Large intestine (tissue), 3 donors: ENCODE results near the gene EN1. TPM values are rescaled to one million over a fixed set of nuclear protein-coding genes. Genes with fewer than 3 reads are reported as not detected.

Source experiments
- DNase-seq, 2 donors: peaks; one replicate each; pipeline versions ENCODE4 v3.0.0 to v3.0.0-alpha.2; 2013
- H3K27ac ChIP-seq: one replicate; pipeline ENCODE4 v1.5.1; 2013; ENCODE audit warnings: low read length
- H3K27me3 ChIP-seq: 2 replicates; pipeline ENCODE4 v1.6.1; 2013; ENCODE audit warnings: low read length; ENCODE audit not compliant: control insufficient read depth, insufficient read depth
- H3K36me3 ChIP-seq: 2 replicates; pipeline ENCODE4 v1.6.1; 2013; ENCODE audit warnings: low read length; ENCODE audit not compliant: control insufficient read depth, insufficient read depth
- H3K4me1 ChIP-seq: one replicate; pipeline ENCODE4 v1.6.1; 2013; ENCODE audit warnings: low read length; ENCODE audit not compliant: control insufficient read depth, insufficient read depth
- H3K4me3 ChIP-seq: one replicate; pipeline ENCODE4 v1.5.1; 2013; ENCODE audit warnings: low read length
- H3K9me3 ChIP-seq: one replicate; pipeline ENCODE4 v1.6.1; 2013; ENCODE audit warnings: mild to moderate bottlenecking, low read depth, low read length, moderate library complexity; ENCODE audit not compliant: control insufficient read depth
- WGBS: methylation state at CpG from one replicate; pipeline ENCODE4 v1.1.5; 2013; ENCODE audit warnings: low lambda C conversion rate; ENCODE audit not compliant: insufficient coverage; 5-methylcytosine and 5-hydroxymethylcytosine counted together
- polyA plus RNA-seq: library from polyadenylated mRNA; unstranded; fragments of 120-200 nt; gene quantifications from one replicate; pipeline ENCODE4 v1.2.1, GENCODE V29; 2013

The EN1 gene
- polyA plus RNA-seq, 1 donor: not detected

- no peak overlapping the region for H3K27ac ChIP-seq
- no CpG with 5 or more reads among the region's 35 CpGs for WGBS
- peaks cover 14% of the 10 kb centered on the region for H3K9me3 ChIP-seq
- DNase-seq: no peak
- no peak overlapping the region for H3K4me3 ChIP-seq
- H3K27me3 ChIP-seq: peaks cover 97% of the 10 kb centered on the region
- H3K36me3 ChIP-seq: no peaks in the 10 kb centered on the region
- H3K4me1 ChIP-seq: peaks cover 10% of the 10 kb centered on the region
Measured at GRCh38 chr2:118833716-118834439, 13.6 kb downstream of the EN1 start.

- DNase-seq: no peak
- Histone ChIP-seq H3K36me3 (no peaks in the 10 kb centered on the region), H3K4me3 (no peak overlapping the region), H3K4me1 (peaks cover 10% of the 10 kb centered on the region), H3K9me3 (peaks cover 14% of the 10 kb centered on the region), H3K27ac (no peak overlapping the region), H3K27me3 (peaks cover 93% of the 10 kb centered on the region)
- WGBS: no CpG with 5 or more reads among the region's 36 CpGs
Measured at GRCh38 chr2:118832791-118833715, 14.4 kb downstream of the EN1 start.

- H3K27me3 ChIP-seq: peaks cover 90% of the 10 kb centered on the region
- H3K4me1 ChIP-seq: peaks cover 10% of the 10 kb centered on the region
- peaks cover 14% of the 10 kb centered on the region for H3K9me3 ChIP-seq
- no peaks in the 10 kb centered on the region for H3K36me3 ChIP-seq
- H3K4me3 ChIP-seq: no peak overlapping the region
- DNase-seq: no peak
- H3K27ac ChIP-seq: no peak overlapping the region
- WGBS: no CpG with 5 or more reads among the region's 10 CpGs
Measured at GRCh38 chr2:118832071-118832790, 15.2 kb downstream of the EN1 start.

- H3K4me3 ChIP-seq: no peak overlapping the region
- H3K27ac ChIP-seq: no peak overlapping the region
- H3K9me3 ChIP-seq: peaks cover 12% of the 10 kb centered on the region
- WGBS: no CpG with 5 or more reads among the region's 2 CpGs
- H3K27me3 ChIP-seq: peaks cover 87% of the 10 kb centered on the region
- H3K4me1 ChIP-seq: peaks cover 4% of the 10 kb centered on the region
- H3K36me3 ChIP-seq: no peaks in the 10 kb centered on the region
- DNase-seq: no peak
Measured at GRCh38 chr2:118830881-118831280, 16.6 kb downstream of the EN1 start.

- DNase-seq: no peak
- Histone ChIP-seq H3K4me1 (no peaks in the 10 kb centered on the region), H3K4me3 (no peak overlapping the region), H3K9me3 (peaks cover 7% of the 10 kb centered on the region), H3K36me3 (no peaks in the 10 kb centered on the region), H3K27ac (no peak overlapping the region), H3K27me3 (peaks cover 81% of the 10 kb centered on the region)
- WGBS: 83% methylated on average over 1 of the region's 6 CpGs
Measured at GRCh38 chr2:118830118-118830517, 17.3 kb downstream of the EN1 start.

GRCh38 chr2:118826093-118826492, 21.4 kb downstream of the EN1 start:
- Histone ChIP-seq H3K9me3 (no peaks in the 10 kb centered on the region), H3K27me3 (peaks cover 78% of the 10 kb centered on the region), H3K4me3 (no peak overlapping the region), H3K27ac (no peak overlapping the region), H3K4me1 (no peaks in the 10 kb centered on the region), H3K36me3 (no peaks in the 10 kb centered on the region)
- DNase-seq: no peak
- WGBS: 80% methylated on average over 1 of the region's 1 CpG

- DNase-seq: no peak
- H3K27me3 ChIP-seq: peaks cover 75% of the 10 kb centered on the region
- 0% methylated on average over 1 of the region's 5 CpGs for WGBS
Measured at GRCh38 chr2:118823633-118824032, 23.8 kb downstream of the EN1 start.

GRCh38 chr2:118822572-118822971, 24.9 kb downstream of the EN1 start:
- Histone ChIP-seq H3K27ac (no peak overlapping the region), H3K36me3 (no peaks in the 10 kb centered on the region), H3K27me3 (peaks cover 80% of the 10 kb centered on the region), H3K9me3 (no peaks in the 10 kb centered on the region), H3K4me1 (no peaks in the 10 kb centered on the region), H3K4me3 (no peak overlapping the region)
- DNase-seq: no peak
- 92% methylated on average over 1 of the region's 1 CpG for WGBS

More at GRCh38 chr2:118823633-118824032, 23.8 kb downstream of the EN1 start:
- no peaks in the 10 kb centered on the region for H3K9me3 ChIP-seq
- no peaks in the 10 kb centered on the region for H3K36me3 ChIP-seq
- no peaks in the 10 kb centered on the region for H3K4me1 ChIP-seq
- H3K27ac ChIP-seq: no peak overlapping the region
- no peak overlapping the region for H3K4me3 ChIP-seq

- no peaks in the 10 kb centered on the region for H3K9me3 ChIP-seq
- peaks cover 79% of the 10 kb centered on the region for H3K27me3 ChIP-seq
- H3K4me3 ChIP-seq: no peak overlapping the region
- no peaks in the 10 kb centered on the region for H3K36me3 ChIP-seq
- H3K27ac ChIP-seq: no peak overlapping the region
- H3K4me1 ChIP-seq: no peaks in the 10 kb centered on the region
- no CpG with 5 or more reads among the region's 5 CpGs for WGBS
- DNase-seq: no peak
Measured at GRCh38 chr2:118822015-118822414, 25.4 kb downstream of the EN1 start.

GRCh38 chr2:118817469-118817868, 30.0 kb downstream of the EN1 start:
- no peak for DNase-seq
- 67% methylated on average over 1 of the region's 4 CpGs for WGBS

More at GRCh38 chr2:118817469-118817868, 30.0 kb downstream of the EN1 start:
- H3K27me3 ChIP-seq: peaks cover 89% of the 10 kb centered on the region
- no peaks in the 10 kb centered on the region for H3K9me3 ChIP-seq
- H3K36me3 ChIP-seq: no peaks in the 10 kb centered on the region
- no peaks in the 10 kb centered on the region for H3K4me1 ChIP-seq
- no peak overlapping the region for H3K27ac ChIP-seq
- no peak overlapping the region for H3K4me3 ChIP-seq
